ENCODE data around the gene NR2C2.
A peak's percentile ranks its signal among the peaks of the same experiment; 100 is the strongest.

- TF ChIP-seq CTCF (IDR thresholded peaks at IDR 0.05; ENCODE audit: borderline replicate concordance, extremely low read depth, low read length, poor library complexity, severe bottlenecking), result peak; percentile 1
- no peak for TF ChIP-seq EZH2 (IDR thresholded peaks at IDR 0.05; ENCODE audit: borderline replicate concordance, low read depth, low read length, severe bottlenecking)
Measured at GRCh38 chr3:15052335-15053242, 105.2 kb downstream of the NR2C2 start.
